Measurements from ENCODE around the gene CD248.

- no peak for TF ChIP-seq POLR2A (IDR thresholded peaks at IDR 0.05)
- TF ChIP-seq, protein P1, sequence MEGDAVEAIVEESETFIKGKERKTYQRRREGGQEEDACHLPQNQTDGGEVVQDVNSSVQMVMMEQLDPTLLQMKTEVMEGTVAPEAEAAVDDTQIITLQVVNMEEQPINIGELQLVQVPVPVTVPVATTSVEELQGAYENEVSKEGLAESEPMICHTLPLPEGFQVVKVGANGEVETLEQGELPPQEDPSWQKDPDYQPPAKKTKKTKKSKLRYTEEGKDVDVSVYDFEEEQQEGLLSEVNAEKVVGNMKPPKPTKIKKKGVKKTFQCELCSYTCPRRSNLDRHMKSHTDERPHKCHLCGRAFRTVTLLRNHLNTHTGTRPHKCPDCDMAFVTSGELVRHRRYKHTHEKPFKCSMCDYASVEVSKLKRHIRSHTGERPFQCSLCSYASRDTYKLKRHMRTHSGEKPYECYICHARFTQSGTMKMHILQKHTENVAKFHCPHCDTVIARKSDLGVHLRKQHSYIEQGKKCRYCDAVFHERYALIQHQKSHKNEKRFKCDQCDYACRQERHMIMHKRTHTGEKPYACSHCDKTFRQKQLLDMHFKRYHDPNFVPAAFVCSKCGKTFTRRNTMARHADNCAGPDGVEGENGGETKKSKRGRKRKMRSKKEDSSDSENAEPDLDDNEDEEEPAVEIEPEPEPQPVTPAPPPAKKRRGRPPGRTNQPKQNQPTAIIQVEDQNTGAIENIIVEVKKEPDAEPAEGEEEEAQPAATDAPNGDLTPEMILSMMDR (IDR thresholded peaks at IDR 0.05), result no peak
Observed at GRCh38 chr11:66283461-66284105, 33.3 kb downstream of the CD248 start.

Data from heart left ventricle (tissue), 13 donors.